ENCODE data around the gene OCEL1.
A peak's percentile ranks its signal among the peaks of the same experiment; 100 is the strongest.
"Not testable (repeated sequence)": the region's sequence is repeated elsewhere in the genome, so short reads cannot be mapped to it uniquely, and the experiment has no call there.

Gene OCEL1

DNA sequence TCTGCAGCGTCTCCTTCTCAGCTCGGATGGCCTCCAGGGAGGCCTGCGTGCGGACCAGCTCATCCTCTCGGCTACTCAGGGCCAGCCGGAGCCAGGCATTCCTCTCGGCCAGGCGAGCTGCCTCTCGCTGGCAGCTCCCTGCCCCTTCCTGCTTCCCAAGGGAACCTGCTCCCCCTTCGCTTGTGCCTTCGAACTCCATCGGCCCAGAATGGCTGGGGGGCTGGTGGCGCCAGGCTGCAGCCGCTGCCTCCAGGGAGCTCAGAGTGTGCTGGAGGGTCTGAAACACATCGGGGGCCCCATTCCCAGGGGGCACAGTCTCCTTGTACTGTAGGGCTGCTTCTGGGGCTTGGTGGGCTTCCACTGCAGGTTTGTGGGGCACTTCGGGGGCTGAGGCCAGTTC is 36.5 kb downstream of the OCEL1 start:
- no peaks in the 10 kb centered on the region for H3K36me3 Mint-ChIP-seq
- H3K4me3 Mint-ChIP-seq, result no peak overlapping the region
- H3K27me3 Mint-ChIP-seq, result no peaks in the 10 kb centered on the region
- H3K27ac Mint-ChIP-seq, result no peak overlapping the region
- no peaks in the 10 kb centered on the region for H3K9me3 Mint-ChIP-seq (ENCODE audit: low read depth)
- H3K4me1 Mint-ChIP-seq (ENCODE audit: low read depth), result peaks cover 16% of the 10 kb centered on the region

GRCh38 chr19:17263712-17264640 is 38.0 kb downstream of the OCEL1 start:
- Mint-ChIP-seq H3K36me3 (no peaks in the 10 kb centered on the region), H3K27me3 (no peaks in the 10 kb centered on the region), H3K9me3 (ENCODE audit: low read depth) (no peaks in the 10 kb centered on the region), H3K4me1 (ENCODE audit: low read depth) (peaks cover 22% of the 10 kb centered on the region), H3K27ac (peak overlapping the region; percentile 50), H3K4me3 (no peak overlapping the region)

DNA sequence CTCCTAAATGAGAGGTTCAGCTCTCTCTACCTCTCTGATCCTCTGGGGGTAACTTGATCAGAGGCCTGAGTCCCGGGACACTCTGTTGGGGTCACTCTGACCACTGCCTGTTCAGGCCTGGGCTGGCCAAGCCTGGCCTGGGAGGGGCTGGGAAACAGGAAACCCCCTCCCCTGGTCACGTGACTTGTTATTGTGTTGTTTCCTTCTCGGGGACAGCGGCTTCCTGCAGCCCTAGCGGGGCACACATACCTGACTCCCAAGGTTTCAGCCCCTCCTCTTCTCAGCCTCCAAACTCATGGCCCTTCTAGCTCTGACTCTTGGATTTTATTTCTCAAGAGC is 38.6 kb downstream of the OCEL1 start, which contains the start of gene USHBP1:
USHBP1 (minus strand) TSS at position 105 of the 339 bp plus-strand sequence. CDS start 446 bp downstream, outside the sequence.
- Mint-ChIP-seq H3K27me3 (no peaks in the 10 kb centered on the region), H3K4me3 (no peak within 1 kb of the TSS), H3K4me1 (ENCODE audit: low read depth) (peaks cover 22% of the 10 kb centered on the region), H3K9me3 (ENCODE audit: low read depth) (no peaks in the 10 kb centered on the region), H3K36me3 (no peaks in the 10 kb centered on the region), H3K27ac (peak within 1 kb of the TSS; percentile 50)

DNA sequence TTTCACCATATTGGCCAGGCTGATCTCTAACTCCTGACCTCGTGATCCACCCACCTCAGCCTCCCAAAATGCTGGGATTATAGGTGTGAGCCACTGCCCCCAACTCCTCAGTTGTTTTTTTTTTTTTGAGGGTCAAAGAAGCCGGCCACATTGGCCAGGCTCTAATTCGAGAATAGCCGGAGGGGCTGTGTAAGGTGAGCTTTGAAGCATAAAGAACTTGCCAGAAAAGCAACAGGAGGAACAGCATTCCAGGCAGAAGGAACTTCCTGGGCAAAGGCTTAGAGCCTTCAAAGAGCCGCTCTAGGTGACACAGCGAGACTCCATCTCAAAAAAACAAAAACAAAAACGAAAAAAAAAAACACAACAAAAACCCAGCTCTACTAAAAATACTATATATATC is 40.0 kb downstream of the OCEL1 start:
- Mint-ChIP-seq H3K27me3 (no peaks in the 10 kb centered on the region), H3K9me3 (ENCODE audit: low read depth) (no peaks in the 10 kb centered on the region), H3K4me3 (no peak overlapping the region), H3K4me1 (ENCODE audit: low read depth) (peaks cover 20% of the 10 kb centered on the region), H3K36me3 (no peaks in the 10 kb centered on the region), H3K27ac (no peak overlapping the region)

- H3K36me3 Mint-ChIP-seq, result no peaks in the 10 kb centered on the region
- H3K27ac Mint-ChIP-seq, result peak overlapping the region; percentile 82
- peaks cover 20% of the 10 kb centered on the region for H3K4me1 Mint-ChIP-seq (ENCODE audit: low read depth)
- no peaks in the 10 kb centered on the region for H3K27me3 Mint-ChIP-seq
- no peaks in the 10 kb centered on the region for H3K9me3 Mint-ChIP-seq (ENCODE audit: low read depth)
- peak overlapping the region; percentile 94 for H3K4me3 Mint-ChIP-seq
Measured at GRCh38 chr19:17266589-17266974, 40.6 kb downstream of the OCEL1 start.

- Mint-ChIP-seq H3K36me3 (no peaks in the 10 kb centered on the region), H3K9me3 (ENCODE audit: low read depth) (no peaks in the 10 kb centered on the region), H3K27ac (peak within 1 kb of the TSS; percentile 82), H3K27me3 (no peaks in the 10 kb centered on the region), H3K4me1 (ENCODE audit: low read depth) (peaks cover 20% of the 10 kb centered on the region), H3K4me3 (peak within 1 kb of the TSS; percentile 94)
Measured at GRCh38 chr19:17266975-17267788, 41.2 kb downstream of the OCEL1 start, which contains the start of gene BABAM1. BABAM1 (plus strand) TSS chr19:17267443; CDS start chr19:17268807, 1,364 bp downstream.

DNA sequence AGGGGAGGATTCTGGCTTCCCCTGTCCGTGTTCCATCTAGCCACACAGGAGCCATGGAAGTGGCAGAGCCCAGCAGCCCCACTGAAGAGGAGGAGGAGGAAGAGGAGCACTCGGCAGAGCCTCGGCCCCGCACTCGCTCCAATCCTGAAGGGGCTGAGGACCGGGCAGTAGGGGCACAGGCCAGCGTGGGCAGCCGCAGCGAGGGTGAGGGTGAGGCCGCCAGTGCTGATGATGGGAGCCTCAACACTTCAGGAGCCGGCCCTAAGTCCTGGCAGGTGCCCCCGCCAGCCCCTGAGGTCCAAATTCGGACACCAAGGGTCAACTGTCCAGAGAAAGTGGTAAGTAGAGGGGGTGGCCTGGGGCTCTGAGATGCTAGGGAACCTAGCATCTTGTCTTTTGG is 42.7 kb downstream of the OCEL1 start:
- no peaks in the 10 kb centered on the region for H3K9me3 Mint-ChIP-seq (ENCODE audit: low read depth)
- H3K27ac Mint-ChIP-seq, result no peak overlapping the region
- H3K4me3 Mint-ChIP-seq, result peak overlapping the region; percentile 94
- no peaks in the 10 kb centered on the region for H3K27me3 Mint-ChIP-seq
- H3K36me3 Mint-ChIP-seq, result no peaks in the 10 kb centered on the region
- H3K4me1 Mint-ChIP-seq (ENCODE audit: low read depth), result peaks cover 20% of the 10 kb centered on the region

GRCh38 chr19:17274892-17275291 is 48.9 kb downstream of the OCEL1 start:
- not testable (repeated sequence) for H3K27me3 Mint-ChIP-seq; H3K27ac Mint-ChIP-seq; H3K4me3 Mint-ChIP-seq; H3K36me3 Mint-ChIP-seq; H3K4me1 Mint-ChIP-seq (ENCODE audit: low read depth); H3K9me3 Mint-ChIP-seq (ENCODE audit: low read depth)

DNA sequence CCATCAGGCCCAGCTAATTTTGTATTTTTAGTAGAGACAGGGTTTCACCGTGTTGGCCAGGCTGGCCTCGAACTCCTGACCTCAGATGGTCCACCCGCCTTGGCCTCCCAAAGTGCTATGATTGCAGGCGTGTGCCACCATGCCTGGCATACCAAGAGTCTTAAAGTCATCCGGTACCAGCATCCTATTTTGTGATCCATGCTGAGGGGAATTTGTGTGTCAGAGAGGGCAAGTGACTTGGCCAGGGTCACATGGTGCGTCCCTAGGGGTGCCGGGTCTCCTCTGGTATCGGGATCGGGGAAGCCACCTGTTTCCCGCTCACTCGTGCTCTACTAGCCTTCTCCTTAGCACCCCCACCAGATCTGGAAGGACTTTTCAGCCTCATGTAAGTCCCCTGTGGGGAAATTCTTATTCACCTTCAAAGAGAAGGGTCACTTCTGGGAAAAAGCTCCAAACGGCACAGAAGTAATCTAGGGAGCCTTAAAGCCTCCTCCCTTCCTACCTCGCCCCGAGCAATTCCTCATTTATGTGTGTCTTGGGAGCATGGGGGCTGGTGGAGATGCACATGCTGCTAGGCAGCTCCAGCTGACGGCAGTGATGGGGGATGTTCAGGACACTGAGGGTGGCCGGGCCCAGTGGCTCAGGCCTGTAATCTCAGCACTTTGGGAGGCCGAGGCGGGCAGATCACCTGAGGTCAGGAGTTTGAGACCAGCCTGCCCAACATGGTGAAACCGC is 49.6 kb downstream of the OCEL1 start:
- H3K9me3 Mint-ChIP-seq (ENCODE audit: low read depth), result no peaks in the 10 kb centered on the region
- H3K27me3 Mint-ChIP-seq, result no peaks in the 10 kb centered on the region
- H3K4me1 Mint-ChIP-seq (ENCODE audit: low read depth), result no peaks in the 10 kb centered on the region
- no peaks in the 10 kb centered on the region for H3K36me3 Mint-ChIP-seq
- H3K4me3 Mint-ChIP-seq, result no peak overlapping the region
- H3K27ac Mint-ChIP-seq, result no peak overlapping the region
